H1 (cell line): ENCODE measurements around the gene GBF1. TPM values are rescaled to one million over a fixed set of nuclear protein-coding genes. Genes with fewer than 3 reads are reported as not detected.

Source experiments
- EP300 ChIP-seq, 2 experiments: IDR thresholded peaks; 1 replicate in 1 of 2; 2 replicates in 1 of 2; pipeline ENCODE4 v1.6.1; 2011 to 2012; ENCODE audit warnings: low read depth in 2 of 2, low read length in 2 of 2, mild to moderate bottlenecking in 2 of 2, borderline replicate concordance in 1 of 2, inconsistent platforms in 1 of 2, moderate library complexity in 1 of 2
- POLR2AphosphoS5 ChIP-seq: IDR thresholded peaks from 2 replicates; pipeline ENCODE4 v1.6.1; 2011; ENCODE audit warnings: low read depth, low read length
- RAD21 ChIP-seq, 2 experiments: IDR thresholded peaks in 1 of 2; conservative IDR thresholded peaks in 1 of 2; 2 replicates each; pipeline ENCODE4 v1.6.1; 2011; ENCODE audit warnings: low read depth in 2 of 2, low read length in 2 of 2, improper control_type of control experiment in 1 of 2, inconsistent platforms in 1 of 2, mild to moderate bottlenecking in 1 of 2, moderate library complexity in 1 of 2
- SAP30 ChIP-seq: fragments of 300-600 bp; sonication (generic); IDR thresholded peaks from 2 replicates; pipeline ENCODE4 v1.7.1; 2012; ENCODE audit warnings: low read length, moderate library complexity, mild to moderate bottlenecking, inconsistent platforms; ENCODE audit not compliant: insufficient read depth, insufficient replicate concordance
- SP4 ChIP-seq: IDR thresholded peaks from 2 replicates; pipeline ENCODE4 v1.6.1; 2012; ENCODE audit warnings: low read length, inconsistent platforms
- TAF1 ChIP-seq: IDR thresholded peaks from 2 replicates; pipeline ENCODE4 v1.6.1; 2011; ENCODE audit warnings: mild to moderate bottlenecking, low read depth, low read length
- TAF7 ChIP-seq: optimal IDR thresholded peaks from 2 replicates; pipeline ENCODE3; 2011; ENCODE audit warnings: low read depth, mild to moderate bottlenecking, inconsistent platforms, low read length, moderate library complexity, borderline replicate concordance
- ZNF274 ChIP-seq: IDR thresholded peaks from 2 replicates; pipeline ENCODE4 v1.7.0; 2012; ENCODE audit warnings: low read length, borderline replicate concordance; ENCODE audit errors: extremely low read depth
- polyA plus RNA-seq, 7 experiments: library from polyadenylated mRNA; depleted of rRNA in 3 of 7; stranded (reverse) in 5 of 7; unstranded in 2 of 7; fragments of >200 nt in 5 of 7; fragments of 200-250 nt in 2 of 7; gene quantifications; 1 replicate in 5 of 7; 2 replicates in 1 of 7; 4 replicates in 1 of 7; pipeline versions ENCODE4 v1.2.1 to v1.2.3, GENCODE V29; 2011 to 2013; ENCODE audit warnings: missing spikeins in 2 of 7, mixed read lengths in 2 of 7
- total RNA-seq: library from RNA; stranded (reverse); fragmentation: NEBNext Ultra II Directional; extraction: Animal tissue kit (Norgen Biotek cat#: 25700); gene quantifications from 2 replicates; pipeline ENCODE4 v1.2.1, GENCODE V29; 2021

The GBF1 gene
- total and polyA plus RNA-seq, 2 of the 8 experiments (the other 6 are each of a cell fraction or from before 2014, with no cell fraction given) = 11.0 to 25.5 TPM

- TF ChIP-seq EP300 (IDR thresholded peaks at IDR 0.05; ENCODE audit: borderline replicate concordance in 1 of 2, low read depth in 2 of 2, low read length in 2 of 2) (peak in 1 of 2 experiments; percentile 49; a peak in 1 of 3 replicates), POLR2AphosphoS5 (peak; percentile 14; the same call in 1 of the 2 replicates), TAF7 (no peak), TAF1 (peak; percentile 33; the same call in 1 of the 2 replicates), ZNF274 (no peak), SP4 (peak; percentile 91), RAD21 (IDR thresholded peaks at IDR 0.05 in 1 of 2, conservative IDR thresholded peaks at IDR 0.05 in 1 of 2; ENCODE audit: low read depth in 2 of 2, low read length in 2 of 2) (no peak), SAP30 (peak; percentile 32)
Observed at GRCh38 chr10:102395400-102396316, 150.3 kb downstream of the GBF1 start, which contains the start of gene NFKB2 (continued).
